OCI-LY7 (cell line): Measurements from ENCODE around the gene DSTYK. TPM values are rescaled to one million over a fixed set of nuclear protein-coding genes. Genes with fewer than 3 reads are reported as not detected.
"Not testable (repeated sequence)": the region's sequence is repeated elsewhere in the genome, so short reads cannot be mapped to it uniquely, and the experiment has no call there.

Experiments
- BruUV-seq: library from RNA; stranded (reverse); fragments of 400-500 nt; replicated peaks from 2 replicates; lab custom pipeline; 2021; lab: Mats Ljungman, UMichigan
- CTCF ChIA-PET: fragments of 300-600 bp; sonication (Branson Sonifier 250); formaldehyde crosslinking; loops from one replicate; lab custom pipeline; 2022; ENCODE audit warnings: antibody characterized with exemption; ENCODE audit not compliant: unreplicated experiment; lab: Charles Lee
- POLR2A ChIA-PET: fragments of 300-600 bp; sonication (Branson Sonifier 250); formaldehyde crosslinking; loops from one replicate; lab custom pipeline; 2022; ENCODE audit warnings: antibody characterized with exemption; lab: Charles Lee
- DNase-seq: peaks from one replicate; pipeline ENCODE4 v3.0.0-alpha.2; 2015; ENCODE audit warnings: low spot score
- H2AFZ ChIP-seq: fragments of 200-600 bp; sonication (generic), shearing (Covaris generic); 2 replicates; pipeline ENCODE4 v1.6.1; 2014; ENCODE audit warnings: mild to moderate bottlenecking, antibody characterized with exemption, low read length, moderate library complexity
- H3K27ac ChIP-seq: fragments of 200-600 bp; sonication (generic); 2 replicates; pipeline ENCODE4 v1.5.1; 2014; ENCODE audit warnings: mixed run types, low read depth, mild to moderate bottlenecking, moderate library complexity, low read length, inconsistent platforms; ENCODE audit not compliant: poor library complexity, severe bottlenecking
- H3K36me3 ChIP-seq: fragments of 200-600 bp; sonication (generic); 2 replicates; pipeline ENCODE4 v1.6.1; 2014; ENCODE audit warnings: mild to moderate bottlenecking, antibody characterized with exemption, low read length, moderate library complexity, mixed read lengths; ENCODE audit not compliant: insufficient read depth
- H3K4me1 ChIP-seq: fragments of 200-600 bp; sonication (generic); 2 replicates; pipeline ENCODE4 v1.5.1; 2014; ENCODE audit warnings: mild to moderate bottlenecking, low read length; ENCODE audit not compliant: insufficient read depth, poor library complexity, severe bottlenecking
- H3K4me2 ChIP-seq: fragments of 200-600 bp; sonication (generic); 2 replicates; pipeline ENCODE4 v1.6.1; 2014; ENCODE audit warnings: mild to moderate bottlenecking, low read length
- H3K4me3 ChIP-seq: fragments of 200-600 bp; sonication (generic); 2 replicates; pipeline ENCODE4 v1.5.1; 2014; ENCODE audit warnings: mild to moderate bottlenecking, low read depth, low read length; ENCODE audit not compliant: poor library complexity, severe bottlenecking
- H3K79me2 ChIP-seq: fragments of 200-600 bp; sonication (generic); 2 replicates; pipeline ENCODE4 v1.6.1; 2016; ENCODE audit warnings: low read depth, mild to moderate bottlenecking, low read length, moderate library complexity, mixed read lengths; ENCODE audit not compliant: insufficient read depth
- H3K9me2 ChIP-seq: fragments of 200-600 bp; sonication (generic); 2 replicates; pipeline ENCODE4 v1.6.1; 2016; ENCODE audit warnings: mild to moderate bottlenecking, low read length, mixed read lengths; ENCODE audit not compliant: insufficient read depth
- H3K9me3 ChIP-seq: fragments of 200-600 bp; sonication (generic); 2 replicates; pipeline ENCODE4 v1.6.1; 2014; ENCODE audit warnings: mild to moderate bottlenecking, mixed run types, low read length, mixed read lengths
- H4K20me1 ChIP-seq: fragments of 200-600 bp; sonication (generic); 2 replicates; pipeline ENCODE4 v1.6.1; 2014; ENCODE audit warnings: mild to moderate bottlenecking, antibody characterized with exemption, low read length, moderate library complexity, mixed read lengths; ENCODE audit not compliant: insufficient read depth
- EZH2phosphoT487 ChIP-seq: fragments of 200-600 bp; sonication (generic); IDR thresholded peaks from 2 replicates; pipeline ENCODE4 v1.6.1; 2018; ENCODE audit warnings: low read depth, borderline replicate concordance, mild to moderate bottlenecking, mixed run types, antibody characterized with exemption, low read length, moderate library complexity, mixed read lengths
- intact Hi-C: fragments of 100-400 bp; cut with micrococcal nuclease; formaldehyde crosslinking; loops from one replicate; pipeline ENCODE4 v1.10.0; 2022; ENCODE audit not compliant: unreplicated experiment
- total RNA-seq, 2 experiments: library from RNA; depleted of rRNA in 1 of 2; stranded (reverse); fragments of >200 nt in 1 of 2; shearing (Covaris generic) in 1 of 2; gene quantifications; 2 replicates each; pipeline ENCODE4 v1.2.3, GENCODE V29; 2014 to 2022
- TF ChIP-seq, protein P1 (sequence below): fragments of 200-600 bp; sonication (generic); conservative IDR thresholded peaks from 2 replicates; pipeline ENCODE4 v1.5.1; 2014; ENCODE audit warnings: mild to moderate bottlenecking, antibody characterized with exemption, low read length, moderate library complexity, mixed read lengths

DSTYK gene
- total RNA-seq, 2 experiments from 2014 or later, result 4.7 to 6.6 TPM

DNA sequence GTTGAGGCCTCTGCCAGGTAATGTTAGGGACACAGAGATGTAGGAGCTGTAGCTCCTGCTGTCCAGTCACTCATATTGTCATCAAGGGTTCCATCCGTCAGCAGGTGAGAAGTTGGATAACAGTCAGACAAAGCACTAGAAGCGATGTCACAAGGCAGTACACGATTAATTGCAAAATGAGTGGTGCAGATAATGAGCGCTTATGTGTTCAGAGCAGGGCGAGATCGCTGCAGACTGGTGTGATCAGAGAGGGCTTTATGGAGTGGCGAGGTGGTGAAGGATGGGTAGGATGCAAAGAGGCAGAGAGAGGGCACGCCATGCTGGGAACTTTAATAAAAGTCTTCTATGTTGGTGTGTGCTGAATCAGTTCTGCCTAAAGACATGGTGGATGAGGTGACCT is 25.0 kb upstream of the DSTYK start:
- Histone ChIP-seq H2AFZ (no peak overlapping the region), H3K27ac (no peak overlapping the region), H4K20me1 (no peaks in the 10 kb centered on the region), H3K4me3 (no peak overlapping the region), H3K9me2 (no peaks in the 10 kb centered on the region), H3K79me2 (no peaks in the 10 kb centered on the region), H3K4me2 (no peak overlapping the region), H3K4me1 (peaks cover 6% of the 10 kb centered on the region), H3K9me3 (no peaks in the 10 kb centered on the region), H3K36me3 (no peaks in the 10 kb centered on the region)
- no peak for DNase-seq
- BruUV-seq, result no TSS peak
- ChIA-PET CTCF (no interaction called here), POLR2A (no interaction called here)
- intact Hi-C loops, result no loop called here
- TF ChIP-seq, protein P1, sequence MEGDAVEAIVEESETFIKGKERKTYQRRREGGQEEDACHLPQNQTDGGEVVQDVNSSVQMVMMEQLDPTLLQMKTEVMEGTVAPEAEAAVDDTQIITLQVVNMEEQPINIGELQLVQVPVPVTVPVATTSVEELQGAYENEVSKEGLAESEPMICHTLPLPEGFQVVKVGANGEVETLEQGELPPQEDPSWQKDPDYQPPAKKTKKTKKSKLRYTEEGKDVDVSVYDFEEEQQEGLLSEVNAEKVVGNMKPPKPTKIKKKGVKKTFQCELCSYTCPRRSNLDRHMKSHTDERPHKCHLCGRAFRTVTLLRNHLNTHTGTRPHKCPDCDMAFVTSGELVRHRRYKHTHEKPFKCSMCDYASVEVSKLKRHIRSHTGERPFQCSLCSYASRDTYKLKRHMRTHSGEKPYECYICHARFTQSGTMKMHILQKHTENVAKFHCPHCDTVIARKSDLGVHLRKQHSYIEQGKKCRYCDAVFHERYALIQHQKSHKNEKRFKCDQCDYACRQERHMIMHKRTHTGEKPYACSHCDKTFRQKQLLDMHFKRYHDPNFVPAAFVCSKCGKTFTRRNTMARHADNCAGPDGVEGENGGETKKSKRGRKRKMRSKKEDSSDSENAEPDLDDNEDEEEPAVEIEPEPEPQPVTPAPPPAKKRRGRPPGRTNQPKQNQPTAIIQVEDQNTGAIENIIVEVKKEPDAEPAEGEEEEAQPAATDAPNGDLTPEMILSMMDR, result no peak
- no peak for TF ChIP-seq EZH2phosphoT487

DNA sequence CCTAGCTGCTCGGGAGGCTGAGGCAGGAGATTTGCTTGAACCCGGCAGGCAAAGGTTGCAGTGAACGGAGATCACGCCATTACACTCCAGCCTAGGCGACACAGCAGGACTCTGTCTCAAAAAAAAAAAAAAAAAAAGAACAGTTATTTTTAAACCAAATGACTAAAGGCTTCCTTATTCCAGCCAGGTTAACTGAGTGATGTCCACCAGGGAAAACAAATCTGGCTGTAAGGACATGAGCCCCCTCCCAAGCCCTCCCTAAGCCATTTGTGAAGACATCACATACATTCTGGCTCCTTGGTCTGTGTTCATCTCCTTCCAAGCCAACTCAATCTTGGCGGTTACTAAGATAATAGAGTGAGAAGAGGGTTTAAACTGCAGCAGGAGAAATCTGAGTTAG is 24.4 kb upstream of the DSTYK start:
- Histone ChIP-seq H4K20me1 (no peaks in the 10 kb centered on the region), H3K4me3 (no peak overlapping the region), H3K36me3 (no peaks in the 10 kb centered on the region), H3K4me2 (no peak overlapping the region), H3K9me3 (no peaks in the 10 kb centered on the region), H3K9me2 (no peaks in the 10 kb centered on the region), H3K4me1 (peaks cover 8% of the 10 kb centered on the region), H3K79me2 (no peaks in the 10 kb centered on the region), H3K27ac (no peak overlapping the region), H2AFZ (no peak overlapping the region)
- CTCF ChIA-PET, result no interaction called here
- DNase-seq, result no peak
- POLR2A ChIA-PET, result no interaction called here
- intact Hi-C loops, result no loop called here
- no peak for TF ChIP-seq EZH2phosphoT487
- TF ChIP-seq, protein P1, result no peak
- no TSS peak for BruUV-seq

DNA sequence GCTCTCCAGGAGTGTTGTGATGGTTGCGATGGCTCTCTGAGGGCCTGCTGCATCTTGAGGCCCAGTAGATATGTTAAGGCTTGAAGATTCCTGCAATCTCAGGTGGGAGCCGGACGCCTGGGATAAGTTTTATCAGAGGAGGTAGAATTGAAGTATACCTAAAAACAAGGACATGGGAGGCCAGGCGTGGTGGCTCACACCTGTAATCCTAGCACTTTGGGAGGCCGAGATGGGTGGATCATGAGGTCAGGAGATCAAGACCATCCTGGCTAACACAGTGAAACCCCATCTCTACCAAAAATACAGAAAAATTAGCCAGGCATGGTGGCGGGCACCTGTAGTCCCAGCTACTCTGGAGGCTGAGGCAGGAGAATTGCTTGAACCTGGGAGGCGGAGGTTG is 22.5 kb upstream of the DSTYK start:
- H3K27ac ChIP-seq, H3K4me3 ChIP-seq, H3K79me2 ChIP-seq, H3K4me2 ChIP-seq, CTCF ChIA-PET, BruUV-seq, H3K36me3 ChIP-seq, H4K20me1 ChIP-seq, DNase-seq, H3K9me2 ChIP-seq, H3K9me3 ChIP-seq, intact Hi-C loops, H2AFZ ChIP-seq: not testable (repeated sequence)
- POLR2A ChIA-PET, result interaction anchor here (0.7 kb wide), 1 partner anchor 125 kb away, joined by 3 read pairs; no protein-coding TSS in a partner anchor
- peaks cover 22% of the 10 kb centered on the region for H3K4me1 ChIP-seq
